NCI-H526 (cell line): ENCODE measurements around the gene RNF157.
A peak's percentile ranks its signal among the peaks of the same experiment; 100 is the strongest.
"Not testable (repeated sequence)": the region's sequence is repeated elsewhere in the genome, so short reads cannot be mapped to it uniquely, and the experiment has no call there.

Source experiments
- DNase-seq, 2 experiments: peaks; one replicate each; lab custom pipeline; 2025; lab: John Stamatoyannopoulos, UW

Gene RNF157

DNA sequence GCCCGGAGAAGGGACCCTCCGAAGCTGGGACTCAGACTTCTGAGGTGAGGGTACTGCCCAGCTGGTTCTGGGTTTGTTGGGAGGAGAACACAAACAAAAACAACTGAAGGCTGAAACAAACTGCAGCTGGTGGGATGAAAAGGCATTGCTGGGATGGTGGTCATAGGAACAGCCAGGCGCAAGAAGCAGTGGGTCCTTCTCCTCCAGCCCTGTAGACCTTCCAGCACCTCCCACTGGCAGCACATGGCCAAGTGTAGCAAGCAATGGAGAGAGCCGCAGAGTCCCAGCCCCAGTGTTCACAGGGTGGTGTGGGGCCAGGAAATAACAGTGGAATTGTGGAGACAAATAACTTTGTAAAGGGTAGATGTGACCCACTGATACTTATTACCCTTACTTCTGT lies 50.6 kb downstream of the RNF157 start:
- no peak for DNase-seq

DNA sequence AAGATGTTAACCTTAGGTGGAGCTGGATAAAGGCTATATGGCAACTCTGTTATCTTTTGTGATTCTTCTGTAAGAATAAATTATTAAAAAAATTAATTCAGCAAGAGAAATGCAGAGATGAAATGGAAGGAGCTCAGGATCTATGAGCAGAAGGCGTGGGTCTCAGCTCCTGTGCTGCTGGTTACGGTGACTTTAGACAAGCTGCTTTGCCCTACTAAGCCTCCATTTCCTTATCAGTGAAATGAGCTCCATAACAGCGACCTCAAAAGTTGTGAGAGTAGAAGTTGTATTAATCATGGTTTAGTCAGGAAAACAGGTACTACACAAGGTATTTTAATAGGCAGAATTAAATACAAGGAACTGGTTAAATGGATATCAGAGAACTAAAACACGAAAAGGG lies 51.0 kb downstream of the RNF157 start:
- no peak for DNase-seq

GRCh38 chr17:76188213-76189016 lies 51.9 kb downstream of the RNF157 start:
- no peak for DNase-seq

GRCh38 chr17:76186774-76187173 lies 53.5 kb downstream of the RNF157 start:
- not testable (repeated sequence) for DNase-seq

GRCh38 chr17:76184290-76184689 lies 56.0 kb downstream of the RNF157 start:
- DNase-seq = peak in 1 of 2 experiments; percentile 12

- DNase-seq = peak; percentile 78 to 90
These were observed 58.1 kb downstream of the RNF157 start for GRCh38 chr17:76182016-76182764.

DNA sequence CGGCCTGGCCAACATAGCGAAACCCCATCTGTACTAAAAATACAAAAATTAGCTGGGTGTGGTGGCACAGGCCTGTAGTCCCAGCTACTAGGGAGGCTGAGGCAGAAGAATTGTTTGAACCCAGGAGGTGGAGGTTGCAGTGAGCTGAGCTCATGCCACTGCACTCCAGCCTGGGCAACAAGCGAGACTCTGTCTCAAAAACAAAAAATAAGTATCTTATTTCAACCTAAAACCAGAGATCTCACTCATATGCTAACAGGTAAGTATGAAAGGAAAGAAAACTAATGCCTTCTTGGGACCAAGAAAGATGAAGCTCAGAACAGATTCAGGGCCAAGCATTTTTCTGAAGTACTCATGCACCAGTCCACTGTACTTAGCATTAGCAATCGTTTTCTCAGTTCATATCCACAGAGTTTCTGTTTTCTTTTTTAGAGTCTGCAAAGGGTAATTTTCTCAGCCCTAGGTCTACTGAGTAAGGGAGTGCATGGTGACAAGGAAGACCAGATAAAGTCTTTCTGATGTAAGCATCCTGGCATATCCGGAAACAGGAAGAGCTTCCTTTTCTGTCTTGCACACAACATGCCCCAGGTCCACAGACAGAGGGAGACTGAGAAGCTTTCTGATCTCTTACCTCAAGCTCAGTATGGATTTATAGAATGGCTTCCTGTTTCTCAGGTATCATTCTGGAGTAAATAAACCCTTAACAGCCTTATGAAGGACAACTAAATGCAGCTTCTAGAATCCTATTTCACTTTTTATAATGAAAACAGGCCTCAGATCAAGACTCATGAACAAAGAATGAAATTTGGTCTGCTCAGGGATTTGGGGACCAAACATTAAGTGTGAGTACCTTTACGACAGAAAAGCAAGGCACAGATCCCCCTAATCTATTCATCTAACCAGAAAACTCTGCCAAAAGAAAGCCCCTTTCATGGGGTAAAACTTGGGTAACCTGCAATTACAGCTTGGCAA lies 60.5 kb downstream of the RNF157 start:
- DNase-seq = no peak

DNA sequence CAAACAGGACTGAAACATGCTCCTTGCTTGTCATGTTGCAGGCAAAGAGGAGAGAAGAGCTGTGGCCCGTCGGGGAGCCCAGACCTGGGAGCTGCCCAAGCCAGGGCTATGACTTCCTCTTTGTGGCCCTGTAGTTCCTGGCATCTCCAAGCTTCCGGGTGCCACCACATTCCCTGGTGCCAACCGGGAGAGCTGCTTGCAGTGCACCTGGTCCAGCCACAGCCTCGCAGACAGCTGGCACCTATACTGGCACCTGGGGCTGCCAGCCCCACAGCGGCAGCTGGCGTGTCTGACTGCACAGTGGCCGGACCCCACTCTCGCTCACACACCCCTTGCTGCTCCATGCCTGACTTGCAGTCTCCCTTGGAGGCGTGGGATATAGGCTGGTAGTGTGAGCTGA lies 62.2 kb downstream of the RNF157 start:
- no peak for DNase-seq

DNA sequence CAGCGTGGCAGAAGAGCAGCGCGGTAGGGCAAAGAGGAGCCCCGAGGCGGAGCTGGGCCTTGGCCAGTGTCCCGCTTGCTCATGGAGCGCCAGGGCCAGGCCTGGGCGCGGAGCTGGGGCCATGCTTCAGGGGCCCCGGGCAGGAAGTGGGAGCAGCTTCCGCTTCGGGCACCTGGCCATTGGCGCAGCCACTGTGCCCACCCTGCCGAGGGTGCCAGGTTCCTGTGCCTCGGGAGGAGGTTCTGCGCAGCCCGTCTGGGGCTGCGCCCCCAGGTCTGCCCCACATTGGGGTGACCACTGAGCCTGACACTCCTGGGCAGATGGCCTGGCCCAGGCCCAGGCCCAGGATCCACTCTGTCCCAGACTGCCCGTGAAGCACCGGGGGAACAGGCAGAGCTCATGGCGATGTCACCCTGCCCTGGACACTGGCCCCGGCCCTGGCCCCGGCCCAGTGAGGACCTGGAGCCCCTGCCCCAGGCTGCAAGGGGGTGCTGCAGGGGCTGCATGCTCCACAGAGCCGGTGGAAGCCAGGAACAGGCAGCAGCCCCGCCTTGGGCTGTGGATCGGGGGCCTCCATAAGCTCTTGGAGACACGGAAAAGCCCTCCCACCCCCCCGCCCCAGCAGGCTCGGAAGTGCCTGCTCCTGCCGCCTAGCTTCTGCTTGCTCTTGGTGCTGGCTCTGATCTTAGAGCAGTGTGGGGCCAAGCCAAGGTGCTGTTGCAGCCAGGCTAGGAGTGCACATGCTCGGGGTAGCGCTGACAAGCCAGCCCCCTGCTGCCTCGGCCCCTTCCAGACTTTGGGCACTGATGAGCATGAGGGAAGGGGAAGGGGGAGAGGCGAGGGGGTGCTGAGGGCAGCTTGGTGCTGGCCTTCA lies 63.4 kb downstream of the RNF157 start:
- DNase-seq = no peak

DNA sequence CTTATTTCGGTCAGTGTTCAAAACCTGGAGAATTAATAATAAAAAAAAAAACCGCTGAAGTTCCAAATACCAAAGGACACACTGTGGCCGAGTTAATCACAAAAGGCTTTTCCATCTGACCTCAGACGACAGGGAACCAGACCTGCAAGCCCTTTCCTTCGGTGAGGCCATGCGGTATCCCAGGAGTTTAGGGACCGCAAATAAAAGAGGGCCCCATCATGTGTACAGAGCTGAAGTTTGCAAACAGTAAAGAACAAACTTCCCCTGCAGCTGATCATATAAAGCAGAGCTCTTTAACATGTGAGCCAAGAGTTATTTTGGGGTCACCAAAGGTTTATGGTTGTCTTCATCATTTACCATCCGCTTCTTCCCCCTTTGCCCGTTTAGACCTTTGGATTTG lies 66.3 kb downstream of the RNF157 start:
- DNase-seq = no peak

GRCh38 chr17:76173474-76173873 lies 66.8 kb downstream of the RNF157 start:
- no peak for DNase-seq

GRCh38 chr17:76171706-76172105 lies 68.6 kb downstream of the RNF157 start:
- no peak for DNase-seq

- DNase-seq = no peak
These were observed 70.2 kb downstream of the RNF157 start for GRCh38 chr17:76170114-76170513.

GRCh38 chr17:76166906-76167305 lies 73.4 kb downstream of the RNF157 start:
- no peak for DNase-seq

- no peak for DNase-seq
These were observed 74.1 kb downstream of the RNF157 start for GRCh38 chr17:76166168-76166567.

- no peak for DNase-seq
These were observed 76.0 kb downstream of the RNF157 start for GRCh38 chr17:76164331-76164730.

- DNase-seq = no peak
These were observed 76.4 kb downstream of the RNF157 start for GRCh38 chr17:76163919-76164318.

- peak in 1 of 2 experiments; percentile 19 for DNase-seq
These were observed 78.5 kb downstream of the RNF157 start for GRCh38 chr17:76161619-76162266.

GRCh38 chr17:76160896-76161528 lies 79.3 kb downstream of the RNF157 start:
- DNase-seq = peak; percentile 44 to 45

GRCh38 chr17:76159157-76159556 lies 81.1 kb downstream of the RNF157 start:
- no peak for DNase-seq
